ENCODE data around the gene BSCL2. TPM values are rescaled to one million over a fixed set of nuclear protein-coding genes. Genes with fewer than 3 reads are reported as not detected.
A peak's percentile ranks its signal among the peaks of the same experiment; 100 is the strongest.

BSCL2 gene
- total RNA-seq, 2 donors from 2014 or later, result 148 to 187 TPM

GRCh38 chr11:62713343-62713742 lies 6.1 kb upstream of the BSCL2 start:
- DNase-seq (ENCODE audit: low spot score), result no peak
- peaks cover 15% of the 10 kb centered on the region for H3K4me1 ChIP-seq (replicated peaks)
- intact Hi-C loops (cut with DNase I), result no loop called here
- TF ChIP-seq POLR2AphosphoS5 (IDR thresholded peaks at IDR 0.05) (no peak), CTCF (IDR thresholded peaks at IDR 0.05) (no peak)
- H3K36me3 ChIP-seq, result peaks cover 9 to 15% of the 10 kb centered on the region in 2 donors
- 88% methylated on average over 2 of the region's 2 CpGs for WGBS
- no peaks in the 10 kb centered on the region for H3K27me3 ChIP-seq (replicated peaks; ENCODE audit: insufficient read depth)
- peak overlapping the region in 1 of 2 donors; percentile 15 for H3K27ac ChIP-seq
- H3K9me3 ChIP-seq, result no peaks in the 10 kb centered on the region
- H3K4me3 ChIP-seq, result no peak overlapping the region

- H3K4me3 ChIP-seq, result no peak overlapping the region
- intact Hi-C loops (cut with DNase I), result no loop called here
- no peaks in the 10 kb centered on the region for H3K9me3 ChIP-seq
- peak overlapping the region in 1 of 2 donors; percentile 27 for H3K27ac ChIP-seq
- H3K4me1 ChIP-seq (replicated peaks), result peaks cover 16% of the 10 kb centered on the region
- WGBS, result 49% methylated on average over 3 of the region's 3 CpGs
- no peaks in the 10 kb centered on the region for H3K27me3 ChIP-seq (replicated peaks; ENCODE audit: insufficient read depth)
- DNase-seq (ENCODE audit: low spot score), result no peak
- no peak for TF ChIP-seq POLR2AphosphoS5 (IDR thresholded peaks at IDR 0.05)
- TF ChIP-seq CTCF (IDR thresholded peaks at IDR 0.05), result no peak
- TF ChIP-seq POLR2A (IDR thresholded peaks at IDR 0.05), result no peak
- H3K36me3 ChIP-seq, result peaks cover 9 to 15% of the 10 kb centered on the region in 2 donors
These were observed 5.6 kb upstream of the BSCL2 start for GRCh38 chr11:62712861-62713260.

GRCh38 chr11:62712276-62712812 lies 5.1 kb upstream of the BSCL2 start:
- H3K27me3 ChIP-seq (replicated peaks; ENCODE audit: insufficient read depth), result no peaks in the 10 kb centered on the region
- 72% methylated on average over 6 of the region's 6 CpGs for WGBS
- H3K27ac ChIP-seq, result peak overlapping the region in 1 of 2 donors; percentile 27
- peaks cover 9 to 15% of the 10 kb centered on the region in 2 donors for H3K36me3 ChIP-seq
- no peak for DNase-seq (ENCODE audit: low spot score)
- intact Hi-C loops (cut with DNase I), result no loop called here
- H3K4me1 ChIP-seq (replicated peaks), result peaks cover 16% of the 10 kb centered on the region
- TF ChIP-seq CTCF (IDR thresholded peaks at IDR 0.05) (no peak), POLR2A (IDR thresholded peaks at IDR 0.05) (no peak), POLR2AphosphoS5 (IDR thresholded peaks at IDR 0.05) (no peak)
- no peaks in the 10 kb centered on the region for H3K9me3 ChIP-seq
- no peak overlapping the region for H3K4me3 ChIP-seq

GRCh38 chr11:62710001-62710345 lies 2.7 kb upstream of the BSCL2 start:
- DNase-seq (ENCODE audit: low spot score), result no peak
- no peak for TF ChIP-seq POLR2A (IDR thresholded peaks at IDR 0.05)
- no peak for TF ChIP-seq POLR2AphosphoS5 (IDR thresholded peaks at IDR 0.05)
- no peak for TF ChIP-seq CTCF (IDR thresholded peaks at IDR 0.05)
- Histone ChIP-seq H3K9me3 (no peaks in the 10 kb centered on the region), H3K27ac (peak overlapping the region; percentile 94 to 96), H3K4me1 (replicated peaks) (peaks cover 14% of the 10 kb centered on the region), H3K4me3 (peak overlapping the region; percentile 35 to 50), H3K36me3 (peaks cover 0 to 10% of the 10 kb centered on the region in 2 donors), H3K27me3 (replicated peaks; ENCODE audit: insufficient read depth) (no peaks in the 10 kb centered on the region)
- intact Hi-C loops (cut with DNase I), result no loop called here
- WGBS, result 67% methylated on average over 7 of the region's 7 CpGs

- H3K4me1 ChIP-seq (replicated peaks), result peaks cover 14% of the 10 kb centered on the region
- intact Hi-C loops (cut with DNase I), result loop anchor here (5.0 kb wide), 1 partner anchor 107 kb away; the partner anchor contains the start of gene MTA2
These were observed 2.2 kb upstream of the BSCL2 start for GRCh38 chr11:62709247-62710000.

More at GRCh38 chr11:62709247-62710000, 2.2 kb upstream of the BSCL2 start:
- H3K27me3 ChIP-seq (replicated peaks; ENCODE audit: insufficient read depth), result no peaks in the 10 kb centered on the region
- H3K27ac ChIP-seq, result peak overlapping the region; percentile 94 to 96
- TF ChIP-seq CTCF (IDR thresholded peaks at IDR 0.05), result peak in 3 of 4 experiments; percentile 21 to 30 (median 23)
- peak; percentile 73 for TF ChIP-seq POLR2A (IDR thresholded peaks at IDR 0.05)
- peak; percentile 97 for TF ChIP-seq POLR2AphosphoS5 (IDR thresholded peaks at IDR 0.05)
- H3K9me3 ChIP-seq, result no peaks in the 10 kb centered on the region
- peak; percentile 97 for DNase-seq (ENCODE audit: low spot score)
- peak overlapping the region; percentile 35 to 50 for H3K4me3 ChIP-seq
- H3K36me3 ChIP-seq, result peaks cover 0 to 8% of the 10 kb centered on the region in 2 donors
- 2% methylated on average over 47 of the region's 47 CpGs for WGBS

All from prostate gland (tissue), 2 donors.